ENCODE measurements around the gene KHK. TPM values are rescaled to one million over a fixed set of nuclear protein-coding genes. Genes with fewer than 3 reads are reported as not detected.

The KHK gene
- total and polyA plus RNA-seq, 9 donors = 1.3 to 10.7 (median 5.2) TPM

GRCh38 chr2:27094353-27094984 is 7.9 kb downstream of the KHK start:
- 90 to 91% (median 91%) methylated on average over 24 of the region's 24 CpGs for WGBS, 3 donors
- Histone ChIP-seq H3K27ac (no peak overlapping the region), H3K4me1 (ENCODE audit: insufficient read depth) (no peaks in the 10 kb centered on the region), H3K9me3 (no peaks in the 10 kb centered on the region), H3K4me3 (no peak overlapping the region), H3K27me3 (no peaks in the 10 kb centered on the region), H3K36me3 (no peaks in the 10 kb centered on the region)
- no peak for TF ChIP-seq EP300 (IDR thresholded peaks at IDR 0.05)
- TF ChIP-seq POLR2A (IDR thresholded peaks at IDR 0.05) = no peak
- no peak for TF ChIP-seq CTCF (IDR thresholded peaks at IDR 0.05)
- intact Hi-C loops (cut with DNase I) = loop anchor here in 1 of 4 donors (10.0 kb wide), 1 partner anchor 180 kb away; the partner anchor contains the start of gene DNAJC5G
- peak in 2 of 5 donors; percentile 15 to 40 for DNase-seq

- TF ChIP-seq EP300 (IDR thresholded peaks at IDR 0.05) (no peak), CTCF (IDR thresholded peaks at IDR 0.05) (no peak), POLR2A (IDR thresholded peaks at IDR 0.05) (no peak)
- no peaks in the 10 kb centered on the region for H3K4me1 ChIP-seq (ENCODE audit: insufficient read depth)
- no peaks in the 10 kb centered on the region for H3K36me3 ChIP-seq
- H3K27me3 ChIP-seq = no peaks in the 10 kb centered on the region
- intact Hi-C loops (cut with DNase I) = loop anchor here (5.0 to 10.0 kb wide), 4 partner anchors 97 to 187 kb away; partner anchors contain the start of genes DNAJC5G (in 3 of the 4) and TRIM54 (in 1 of the 4)
- no peak overlapping the region for H3K27ac ChIP-seq
- no peaks in the 10 kb centered on the region for H3K9me3 ChIP-seq
- peak in 1 of 5 donors; percentile 11 for DNase-seq
- 73 to 77% (median 77%) methylated on average over 2 of the region's 2 CpGs for WGBS, 3 donors
- no peak overlapping the region for H3K4me3 ChIP-seq
Observed at GRCh38 chr2:27095427-27095744, 8.8 kb downstream of the KHK start.

- WGBS, 3 donors = 11 to 16% (median 14%) methylated on average over 17 to 18 of the region's 18 CpGs
- DNase-seq = peak; percentile 62 to 74 (median 72)
- H3K36me3 ChIP-seq = no peaks in the 10 kb centered on the region
- no peaks in the 10 kb centered on the region for H3K4me1 ChIP-seq (ENCODE audit: insufficient read depth)
- intact Hi-C loops (cut with DNase I) = loop anchor here (5.0 to 10.0 kb wide), 4 partner anchors 96 to 186 kb away; partner anchors contain the start of genes DNAJC5G (in 3 of the 4) and TRIM54 (in 1 of the 4)
- no peak for TF ChIP-seq POLR2A (IDR thresholded peaks at IDR 0.05)
- H3K4me3 ChIP-seq = peak overlapping the region; percentile 11
- H3K27ac ChIP-seq = no peak overlapping the region
- H3K9me3 ChIP-seq = no peaks in the 10 kb centered on the region
- H3K27me3 ChIP-seq = no peaks in the 10 kb centered on the region
Observed at GRCh38 chr2:27095745-27096651, 9.4 kb downstream of the KHK start.

GRCh38 chr2:27096748-27097297 is 10.3 kb downstream of the KHK start:
- DNase-seq = no peak
- Histone ChIP-seq H3K4me3 (no peak overlapping the region), H3K9me3 (no peaks in the 10 kb centered on the region), H3K27me3 (no peaks in the 10 kb centered on the region), H3K36me3 (no peaks in the 10 kb centered on the region), H3K4me1 (ENCODE audit: insufficient read depth) (no peaks in the 10 kb centered on the region), H3K27ac (no peak overlapping the region)
- no peak for TF ChIP-seq CTCF (IDR thresholded peaks at IDR 0.05)
- TF ChIP-seq POLR2A (IDR thresholded peaks at IDR 0.05) = no peak
- no peak for TF ChIP-seq EP300 (IDR thresholded peaks at IDR 0.05)
- 22 to 43% (median 27%) methylated on average over 3 of the region's 3 CpGs for WGBS, 3 donors
- intact Hi-C loops (cut with DNase I) = loop anchor here (5.0 to 10.0 kb wide), 4 partner anchors 95 to 185 kb away; partner anchors contain the start of genes DNAJC5G (in 3 of the 4) and TRIM54 (in 1 of the 4)
